ENCODE measurements around the gene WDR77.

WDR77 gene

DNA sequence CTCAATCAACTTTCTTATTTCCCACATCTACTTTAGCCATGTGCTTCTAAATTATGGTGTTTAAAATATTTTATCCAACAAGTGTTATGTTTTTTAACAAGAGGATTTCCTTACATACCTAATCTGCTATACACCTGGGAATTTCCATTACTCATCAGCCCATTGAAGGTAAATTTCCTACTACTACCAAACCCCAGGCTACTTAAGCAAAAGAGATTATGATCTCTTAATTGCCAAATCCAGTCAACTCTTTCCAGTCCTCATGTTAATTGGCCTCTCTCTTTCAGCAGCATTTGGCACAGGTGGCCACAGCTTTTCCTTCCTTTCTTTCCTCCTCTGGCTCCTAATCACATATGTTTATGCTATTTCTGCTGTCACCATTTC, 19.7 kb upstream of the WDR77 start:
- no peak for DNase-seq

DNA sequence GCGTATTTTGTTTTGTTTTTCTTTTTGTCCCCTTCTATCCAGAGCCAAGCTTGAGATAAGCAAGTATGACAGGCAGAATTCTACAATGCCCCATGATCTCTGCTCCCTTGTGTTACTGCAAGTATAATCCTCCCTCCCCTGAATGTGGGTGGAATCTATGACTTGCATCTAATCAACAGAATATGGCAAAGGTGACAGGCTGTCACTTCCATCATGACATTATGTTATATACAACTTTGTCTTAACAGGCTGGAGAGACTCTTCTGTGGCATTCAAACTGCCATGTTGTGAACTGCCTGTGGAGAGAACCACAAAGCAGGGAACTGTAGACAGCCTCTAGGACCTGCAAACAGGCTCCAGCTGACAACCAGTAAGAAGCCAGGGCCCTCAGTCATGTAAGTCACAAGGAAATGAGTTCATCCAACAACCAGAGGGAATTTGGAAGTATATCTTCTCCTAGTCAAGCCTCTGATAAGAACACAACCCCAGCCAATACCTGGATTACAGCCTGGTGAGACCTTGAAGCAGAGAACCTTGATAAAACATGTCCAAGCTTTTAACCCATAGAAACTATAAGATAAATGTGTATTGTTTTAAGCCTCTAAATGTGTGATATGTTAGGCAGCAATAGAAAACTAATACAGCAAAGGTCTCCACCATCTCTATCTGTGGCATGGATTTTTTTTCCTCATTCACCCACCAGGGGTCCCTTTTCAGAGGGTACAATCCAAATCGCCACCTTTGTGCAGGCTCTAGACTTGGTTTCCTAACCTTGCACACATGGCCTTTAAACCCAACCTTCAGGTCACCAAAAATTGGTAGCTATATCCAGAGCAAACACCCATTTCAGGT, 19.0 kb upstream of the WDR77 start:
- DNase-seq, result no peak

DNA sequence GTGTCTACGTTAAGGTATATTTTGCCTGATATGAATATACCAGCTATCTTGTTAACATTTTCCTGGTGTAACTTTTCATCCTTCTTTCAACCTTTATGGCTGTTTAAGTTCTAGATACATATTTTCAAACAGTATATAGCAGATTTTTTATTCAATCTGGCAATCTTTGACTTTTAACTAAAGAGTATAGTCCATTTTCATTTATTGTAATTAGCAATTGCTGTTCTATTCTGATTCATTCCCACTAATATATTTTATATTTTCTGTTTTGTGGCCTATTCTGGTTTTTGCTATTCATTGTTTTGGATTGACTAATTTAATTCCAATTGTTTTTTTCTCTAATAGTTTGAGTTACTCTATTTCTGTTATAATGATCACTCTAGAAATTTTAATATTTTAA, 17.4 kb upstream of the WDR77 start:
- no peak for DNase-seq

GRCh38 chr1:111465754-111466153, 16.7 kb upstream of the WDR77 start:
- no peak for DNase-seq

DNA sequence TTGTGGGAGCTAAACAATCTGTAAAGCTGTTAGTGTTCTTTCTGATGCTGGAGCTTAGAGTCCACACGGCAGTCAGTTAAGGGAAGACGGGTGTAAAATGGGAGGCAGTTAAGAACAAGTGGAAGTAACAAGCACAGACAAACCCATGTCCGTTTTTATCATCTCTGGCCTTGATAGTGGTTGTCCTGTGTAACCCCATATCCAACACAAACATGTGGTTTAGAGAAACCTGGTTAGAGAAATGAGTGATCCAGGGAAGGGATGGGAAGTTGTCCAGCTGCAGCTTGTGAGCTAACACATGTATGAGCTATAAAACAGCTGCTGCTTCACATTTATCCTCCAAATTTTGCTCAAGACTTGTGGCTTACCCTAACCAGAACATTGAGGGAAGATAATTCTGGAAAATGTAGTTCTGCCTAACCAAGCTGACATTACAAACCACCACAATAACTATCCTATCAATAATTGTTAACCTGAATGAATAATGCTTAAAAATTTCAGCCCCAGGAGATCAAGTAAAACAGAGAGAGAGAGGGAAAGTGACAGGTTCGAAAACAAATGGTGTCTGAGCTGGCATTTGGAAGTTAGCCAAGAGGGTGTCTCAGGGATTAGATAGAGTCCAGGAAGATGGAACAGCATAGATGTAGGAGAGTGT, 14.1 kb upstream of the WDR77 start:
- no peak for DNase-seq

- no peak for DNase-seq
Observed at GRCh38 chr1:111462370-111463028, 13.4 kb upstream of the WDR77 start.

DNA sequence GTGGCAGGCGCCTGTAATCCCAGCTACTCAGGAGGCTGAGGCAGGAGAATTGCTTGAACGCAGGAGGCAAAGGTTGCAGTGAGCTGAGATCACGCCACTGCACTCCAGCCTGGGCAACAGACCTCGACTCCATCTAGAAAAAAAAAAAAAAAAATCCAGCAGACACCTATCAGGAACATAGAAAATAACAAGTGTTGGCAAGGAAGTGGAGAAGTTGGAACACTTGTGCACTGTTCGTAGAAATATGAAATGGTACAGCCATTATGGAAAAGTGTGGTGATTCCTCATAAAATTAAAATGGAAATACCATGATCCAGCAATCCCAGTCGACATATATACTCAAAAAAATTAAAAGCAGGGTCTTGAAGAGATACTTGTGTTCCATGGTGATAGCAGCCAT, 12.7 kb upstream of the WDR77 start:
- no peak for DNase-seq

DNA sequence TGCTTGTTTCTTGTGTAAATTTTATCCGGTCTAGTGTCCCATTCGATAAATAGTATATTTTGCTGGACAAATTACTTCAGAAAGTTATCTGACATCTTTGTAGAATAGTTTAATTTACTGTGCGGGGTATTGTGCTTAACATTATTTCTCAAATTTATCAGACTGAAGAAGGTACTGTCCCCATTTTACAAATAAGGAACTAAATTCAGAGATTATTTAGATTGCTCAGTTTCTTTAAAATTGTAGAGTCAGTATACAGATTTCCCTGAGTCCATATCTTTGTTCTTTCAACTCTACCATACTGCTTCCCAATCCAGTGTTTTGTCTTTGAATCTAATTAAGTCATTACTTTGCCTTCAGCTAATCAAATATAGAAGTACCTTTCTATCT, 6.6 kb upstream of the WDR77 start:
- no peak for DNase-seq

- DNase-seq, result no peak
Observed at GRCh38 chr1:111454859-111455641, 6.0 kb upstream of the WDR77 start.

DNA sequence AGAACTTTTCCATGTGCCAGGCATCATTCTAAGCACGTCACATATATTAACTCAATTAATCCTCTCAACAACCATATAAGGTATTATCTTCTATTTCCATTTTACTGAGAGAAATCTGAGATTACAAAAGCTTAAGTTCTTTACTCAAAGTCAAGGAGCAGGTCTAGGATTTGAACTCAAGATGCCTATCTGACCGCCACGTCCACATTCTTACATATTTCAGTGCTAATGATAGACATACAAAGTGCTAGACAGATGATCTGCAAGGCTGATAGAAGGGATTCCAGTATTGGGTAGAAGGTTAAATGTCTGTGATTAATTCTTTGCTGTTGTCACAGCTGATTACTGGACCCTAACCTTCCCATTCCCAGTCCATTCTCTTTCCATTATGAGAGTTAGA, 4.7 kb upstream of the WDR77 start:
- DNase-seq, result no peak

DNA sequence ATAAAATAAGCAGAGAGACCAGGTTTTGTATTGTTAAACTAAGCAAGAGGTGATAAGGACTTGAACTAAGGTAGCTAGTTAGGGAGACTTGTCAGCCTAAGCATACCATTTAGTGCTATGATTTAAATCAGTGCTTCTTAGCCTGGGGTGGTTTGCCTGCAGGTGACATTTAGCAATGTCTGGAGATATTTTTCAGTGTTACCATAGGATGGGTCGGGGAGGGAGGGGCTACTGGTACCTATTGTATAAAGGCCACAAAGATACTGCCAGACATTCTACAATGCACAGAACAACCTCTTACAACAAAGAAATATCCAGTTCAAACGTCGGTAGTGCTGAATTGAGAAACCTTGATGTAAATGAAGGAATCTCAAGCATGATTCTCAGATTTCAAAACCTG, 3.5 kb upstream of the WDR77 start:
- no peak for DNase-seq

GRCh38 chr1:111450185-111450584, 1.1 kb upstream of the WDR77 start:
- no peak for DNase-seq

- no peak for DNase-seq
Observed at GRCh38 chr1:111449703-111450017, 604 bp upstream of the WDR77 start.

DNA sequence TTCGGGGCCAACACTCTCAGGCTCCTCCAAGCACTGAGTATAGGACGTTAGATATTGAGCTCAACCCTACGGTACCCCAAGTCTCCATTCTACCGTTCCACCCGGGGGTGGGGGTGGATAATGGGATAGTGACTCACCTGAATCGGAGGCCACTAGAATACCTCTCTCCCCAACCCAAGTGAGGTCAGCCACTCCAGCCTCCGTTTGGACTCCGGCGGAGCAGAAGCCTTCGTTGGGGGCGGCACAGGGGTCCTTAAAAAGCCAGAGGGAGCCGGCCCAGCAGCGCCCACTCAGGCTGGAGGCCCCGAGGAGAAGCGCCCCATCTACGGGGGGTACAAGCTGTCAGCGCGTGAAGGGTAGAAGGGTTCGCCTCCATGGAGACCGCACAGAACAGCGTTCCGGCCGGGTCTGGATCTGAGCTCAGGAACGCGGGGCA, 556 bp downstream of the WDR77 start:
- DNase-seq, result peak; percentile 18

DNA sequence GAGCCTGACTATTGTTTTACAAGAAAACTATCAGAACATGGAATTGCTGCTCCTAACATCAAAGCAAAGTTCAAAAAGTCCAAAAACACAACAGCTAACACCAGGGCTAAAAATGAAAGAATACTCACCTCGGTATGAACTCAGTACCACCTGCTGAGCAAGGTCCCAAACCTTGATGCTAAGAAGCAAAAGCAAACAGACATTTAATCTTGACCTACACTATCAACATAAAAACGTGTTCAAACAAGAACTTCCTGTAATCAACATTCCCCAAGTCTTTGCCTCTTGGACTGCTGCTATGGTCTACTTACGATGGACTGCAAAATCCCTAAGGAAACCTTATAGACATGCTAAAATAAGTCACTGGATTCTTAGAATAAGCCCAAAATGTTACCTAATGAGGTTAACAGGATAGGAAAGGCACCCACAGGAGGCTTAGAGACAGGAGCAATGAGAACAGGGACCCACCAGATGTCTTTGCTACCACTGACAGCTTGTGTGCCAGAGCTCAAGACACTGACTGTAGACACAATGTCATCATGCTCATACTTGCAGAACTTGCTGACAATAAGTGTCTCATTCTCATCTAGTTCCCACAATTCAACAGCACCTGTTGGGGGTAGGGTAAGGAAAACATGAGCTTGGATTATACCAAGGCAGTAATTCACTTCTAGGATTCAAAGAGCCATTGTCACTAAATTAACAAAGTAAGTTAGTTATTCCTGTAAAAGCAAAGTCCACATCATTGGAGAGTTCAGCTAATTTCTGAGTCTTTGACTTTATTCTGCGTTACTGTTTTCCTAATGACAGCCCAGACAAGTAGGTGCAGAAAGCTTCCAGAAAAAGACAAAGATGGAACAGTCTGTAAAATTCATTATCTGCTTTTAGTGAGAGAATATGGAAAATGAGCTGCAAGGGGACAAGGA, 1.8 kb downstream of the WDR77 start:
- DNase-seq, result no peak

DNA sequence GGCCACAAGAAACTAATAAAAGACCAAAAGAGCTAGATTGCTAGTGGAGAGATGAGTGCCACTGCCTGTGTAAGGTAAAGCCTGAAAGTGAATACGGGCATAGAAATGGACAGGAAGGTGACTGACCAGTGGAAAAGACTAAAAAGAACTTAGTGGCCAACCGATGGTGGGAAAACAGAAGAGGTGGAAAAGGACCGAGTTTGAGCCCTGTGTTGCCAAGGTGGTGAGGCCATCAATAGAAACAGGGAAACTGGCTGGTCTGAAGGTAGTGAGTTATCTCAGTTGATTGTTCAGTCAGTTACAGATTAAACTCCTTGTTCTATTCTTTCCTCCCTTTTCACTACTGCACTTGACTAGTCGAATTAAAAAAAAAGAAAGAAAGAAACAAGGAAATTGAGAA, 2.5 kb downstream of the WDR77 start:
- DNase-seq, result no peak

DNA sequence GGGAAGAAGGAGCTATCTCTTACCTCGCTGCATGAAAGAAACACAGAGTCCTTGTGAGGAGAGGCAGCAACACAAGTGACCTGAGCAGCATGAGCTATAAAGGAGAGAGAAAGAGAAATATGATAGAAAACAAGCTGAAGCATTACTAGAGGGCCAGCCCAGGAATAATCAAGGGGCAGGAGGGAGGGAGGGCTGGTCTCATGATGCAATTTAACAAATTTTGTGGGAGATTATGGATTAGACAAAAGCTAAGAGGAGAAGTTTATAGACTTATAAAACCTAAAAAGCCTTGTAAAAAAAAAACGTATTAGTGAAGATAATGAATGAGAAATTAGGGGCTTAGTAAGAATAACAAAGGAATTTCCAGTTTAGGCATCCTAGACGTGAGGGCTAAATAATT, 5.0 kb downstream of the WDR77 start:
- DNase-seq, result no peak

- DNase-seq, result no peak
Observed at GRCh38 chr1:111442457-111442856, 6.6 kb downstream of the WDR77 start.

DNA sequence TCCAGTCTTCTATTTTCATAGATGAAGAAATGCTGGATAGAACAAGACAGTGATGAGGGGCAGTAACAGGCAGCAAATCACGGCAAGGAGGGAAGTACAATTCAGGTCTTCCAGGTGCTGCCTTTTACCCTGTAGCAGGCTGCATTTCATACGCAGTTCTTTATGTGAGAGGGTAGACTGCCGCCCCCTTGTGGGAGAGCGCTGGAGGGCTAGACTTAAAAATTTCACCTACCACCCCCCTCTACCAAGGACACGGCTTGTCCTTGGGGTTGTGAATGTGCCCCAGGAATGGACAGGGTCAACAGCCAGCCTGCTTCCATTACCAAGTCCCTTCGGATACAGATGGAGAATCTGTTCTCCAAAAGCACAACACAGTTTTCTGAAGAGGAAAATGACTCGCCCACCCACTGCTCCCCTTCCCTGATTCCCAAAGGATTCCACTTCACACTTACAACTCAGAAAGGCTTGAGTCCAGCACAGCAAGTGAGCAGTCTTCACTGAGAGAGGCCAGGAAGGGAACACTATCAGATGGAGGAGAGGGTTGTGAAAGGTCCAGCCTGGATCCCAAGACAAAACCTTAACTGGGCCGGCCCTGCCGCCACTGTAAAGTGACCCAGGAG, 7.4 kb downstream of the WDR77 start:
- peak; percentile 59 for DNase-seq

GRCh38 chr1:111439461-111440351, 9.3 kb downstream of the WDR77 start:
- DNase-seq, result no peak

DNA sequence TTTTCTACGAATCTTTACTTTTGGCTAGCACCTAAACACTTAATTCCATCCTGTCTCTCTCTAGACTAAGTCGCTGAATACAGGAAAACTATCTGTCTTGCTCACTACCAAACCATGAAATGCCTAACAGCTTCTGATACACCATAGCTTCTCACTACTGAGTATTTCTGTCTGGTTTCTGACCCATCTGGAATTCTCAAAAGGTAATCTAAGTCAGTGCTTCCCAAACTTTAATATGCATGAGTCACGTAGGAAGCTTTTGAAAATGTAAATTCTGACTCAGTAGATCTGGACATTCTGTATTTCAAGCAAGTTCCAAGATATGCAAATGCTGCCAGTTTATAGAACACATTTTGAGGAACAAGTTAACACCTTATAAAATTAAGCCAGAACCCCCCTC, 12.3 kb downstream of the WDR77 start:
- no peak for DNase-seq
